ENCODE results near the gene NPHS2.

Gene NPHS2

GRCh38 chr1:179583771-179584320 is 8.1 kb upstream of the NPHS2 start:
- no peak overlapping the region for H4K91ac ChIP-seq (ENCODE audit: low read length)
- no peak overlapping the region for H2BK15ac ChIP-seq (ENCODE audit: low read depth, poor library complexity, severe bottlenecking)
- H4K8ac ChIP-seq (ENCODE audit: low read length): no peak overlapping the region
- no peak for DNase-seq
- no peak overlapping the region for H3K23ac ChIP-seq (ENCODE audit: low read length in 2 of 2)
- H3K9ac ChIP-seq (ENCODE audit: low read length): no peak overlapping the region
- no peak overlapping the region for H3K14ac ChIP-seq (ENCODE audit: low read length in 2 of 2)
- H3K4me3 ChIP-seq (ENCODE audit: insufficient read depth in 1 of 2, low read depth in 1 of 2, low read length in 2 of 2): no peak overlapping the region
- H3K27me3 ChIP-seq (ENCODE audit: control insufficient read depth in 1 of 2, insufficient read depth in 1 of 2, low read length in 2 of 2): peaks cover 32 to 51% of the 10 kb centered on the region in 2 experiments
- no peak overlapping the region for H2AK5ac ChIP-seq (ENCODE audit: low read length, severe bottlenecking)
- H3K9me3 ChIP-seq (ENCODE audit: control insufficient read depth, low read length): no peaks in the 10 kb centered on the region
- H2BK120ac ChIP-seq (ENCODE audit: low read depth, low read length): no peak overlapping the region
- no peak overlapping the region for H2BK12ac ChIP-seq (ENCODE audit: low read length in 2 of 2)
- H3K18ac ChIP-seq (ENCODE audit: low read depth in 1 of 2, low read length in 2 of 2): no peak overlapping the region
- H2AFZ ChIP-seq (ENCODE audit: low read depth, low read length): no peak overlapping the region
- H3K4ac ChIP-seq (ENCODE audit: low read depth in 1 of 2, low read length in 2 of 2): no peak overlapping the region
- 47% methylated on average over 2 of the region's 5 CpGs for WGBS
- no peak overlapping the region for H3K4me2 ChIP-seq (ENCODE audit: low read length, poor library complexity, severe bottlenecking)
- H2BK5ac ChIP-seq (ENCODE audit: low read depth, low read length, poor library complexity, severe bottlenecking): no peak overlapping the region
- no peak overlapping the region for H3K27ac ChIP-seq (ENCODE audit: low read length, poor library complexity, severe bottlenecking)
- H3K36me3 ChIP-seq (ENCODE audit: control insufficient read depth in 1 of 2, insufficient read depth in 2 of 2, low read depth in 1 of 2, low read length in 2 of 2): no peaks in the 10 kb centered on the region
- H3K79me1 ChIP-seq (replicated peaks; ENCODE audit: low read length, poor library complexity, severe bottlenecking): no peaks in the 10 kb centered on the region
- H3K4me1 ChIP-seq (ENCODE audit: control insufficient read depth, insufficient read depth, low read depth, low read length): peaks cover 6% of the 10 kb centered on the region

GRCh38 chr1:179576509-179576908 is 761 bp upstream of the NPHS2 start:
- H3K36me3 ChIP-seq (ENCODE audit: control insufficient read depth in 1 of 2, insufficient read depth in 2 of 2, low read depth in 1 of 2, low read length in 2 of 2): no peaks in the 10 kb centered on the region
- H3K9ac ChIP-seq (ENCODE audit: low read length): no peak overlapping the region
- no peak overlapping the region for H3K18ac ChIP-seq (ENCODE audit: low read depth in 1 of 2, low read length in 2 of 2)
- H3K23ac ChIP-seq (ENCODE audit: low read length in 2 of 2): no peak overlapping the region
- DNase-seq: no peak
- H3K27me3 ChIP-seq (ENCODE audit: control insufficient read depth in 1 of 2, insufficient read depth in 1 of 2, low read length in 2 of 2): peaks cover 43 to 60% of the 10 kb centered on the region in 2 experiments
- H2AK5ac ChIP-seq (ENCODE audit: low read length, severe bottlenecking): no peak overlapping the region
- no peak overlapping the region for H3K4ac ChIP-seq (ENCODE audit: low read depth in 1 of 2, low read length in 2 of 2)
- no peak overlapping the region for H2BK12ac ChIP-seq (ENCODE audit: low read length in 2 of 2)
- H3K4me1 ChIP-seq (ENCODE audit: control insufficient read depth, insufficient read depth, low read depth, low read length): peaks cover 7% of the 10 kb centered on the region
- no peaks in the 10 kb centered on the region for H3K9me3 ChIP-seq (ENCODE audit: control insufficient read depth, low read length)
- H2BK120ac ChIP-seq (ENCODE audit: low read depth, low read length): no peak overlapping the region
- 49% methylated on average over 3 of the region's 5 CpGs for WGBS
- H2BK15ac ChIP-seq (ENCODE audit: low read depth, poor library complexity, severe bottlenecking): no peak overlapping the region
- H4K91ac ChIP-seq (ENCODE audit: low read length): no peak overlapping the region
- H4K8ac ChIP-seq (ENCODE audit: low read length): no peak overlapping the region
- no peak overlapping the region for H2BK5ac ChIP-seq (ENCODE audit: low read depth, low read length, poor library complexity, severe bottlenecking)
- H3K79me1 ChIP-seq (replicated peaks; ENCODE audit: low read length, poor library complexity, severe bottlenecking): no peaks in the 10 kb centered on the region
- no peak overlapping the region for H3K4me3 ChIP-seq (ENCODE audit: insufficient read depth in 1 of 2, low read depth in 1 of 2, low read length in 2 of 2)
- no peak overlapping the region for H3K27ac ChIP-seq (ENCODE audit: low read length, poor library complexity, severe bottlenecking)
- no peak overlapping the region for H2AFZ ChIP-seq (ENCODE audit: low read depth, low read length)
- no peak overlapping the region for H3K4me2 ChIP-seq (ENCODE audit: low read length, poor library complexity, severe bottlenecking)
- H3K14ac ChIP-seq (ENCODE audit: low read length in 2 of 2): no peak overlapping the region

GRCh38 chr1:179558078-179558477 is 17.7 kb downstream of the NPHS2 start:
- Histone ChIP-seq H3K9me3 (ENCODE audit: control insufficient read depth, low read length) (no peaks in the 10 kb centered on the region), H2BK120ac (ENCODE audit: low read depth, low read length) (no peak overlapping the region), H3K36me3 (ENCODE audit: control insufficient read depth in 1 of 2, insufficient read depth in 2 of 2, low read depth in 1 of 2, low read length in 2 of 2) (no peaks in the 10 kb centered on the region), H3K23ac (ENCODE audit: low read length in 2 of 2) (no peak overlapping the region), H3K14ac (ENCODE audit: low read length in 2 of 2) (no peak overlapping the region), H3K4me1 (ENCODE audit: control insufficient read depth, insufficient read depth, low read depth, low read length) (no peaks in the 10 kb centered on the region), H3K4me2 (ENCODE audit: low read length, poor library complexity, severe bottlenecking) (no peak overlapping the region), H2AK5ac (ENCODE audit: low read length, severe bottlenecking) (no peak overlapping the region), H3K9ac (ENCODE audit: low read length) (no peak overlapping the region), H3K4me3 (ENCODE audit: insufficient read depth in 1 of 2, low read depth in 1 of 2, low read length in 2 of 2) (no peak overlapping the region), H4K91ac (ENCODE audit: low read length) (no peak overlapping the region), H3K18ac (ENCODE audit: low read depth in 1 of 2, low read length in 2 of 2) (no peak overlapping the region), H2BK12ac (ENCODE audit: low read length in 2 of 2) (no peak overlapping the region), H3K4ac (ENCODE audit: low read depth in 1 of 2, low read length in 2 of 2) (no peak overlapping the region), H3K27ac (ENCODE audit: low read length, poor library complexity, severe bottlenecking) (no peak overlapping the region), H3K79me1 (replicated peaks; ENCODE audit: low read length, poor library complexity, severe bottlenecking) (no peaks in the 10 kb centered on the region), H2AFZ (ENCODE audit: low read depth, low read length) (no peak overlapping the region), H3K27me3 (ENCODE audit: control insufficient read depth in 1 of 2, insufficient read depth in 1 of 2, low read length in 2 of 2) (peaks cover 0 to 5% of the 10 kb centered on the region in 2 experiments), H4K8ac (ENCODE audit: low read length) (no peak overlapping the region), H2BK15ac (ENCODE audit: low read depth, poor library complexity, severe bottlenecking) (no peak overlapping the region), H2BK5ac (ENCODE audit: low read depth, low read length, poor library complexity, severe bottlenecking) (no peak overlapping the region)
- DNase-seq: no peak
- WGBS: no CpG with 5 or more reads among the region's 1 CpG

DNA sequence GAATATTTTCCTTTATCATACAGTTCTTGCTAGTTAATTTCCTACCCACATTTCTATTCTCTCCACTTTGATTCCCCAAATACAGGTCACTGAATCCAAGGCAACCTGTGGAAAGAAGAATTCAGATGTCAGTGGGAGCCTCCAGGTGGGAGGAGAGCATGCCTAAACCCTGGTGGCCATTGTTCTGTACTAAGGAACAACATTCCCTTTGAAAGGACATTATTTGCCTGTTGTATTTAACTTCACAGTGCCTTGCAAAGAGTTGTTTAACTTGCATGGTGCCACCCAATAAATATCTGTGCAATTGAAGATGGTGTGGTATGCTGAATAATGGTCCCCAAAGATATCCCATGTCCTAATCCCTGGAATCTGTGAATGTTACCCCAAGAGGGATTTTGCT is 21.3 kb downstream of the NPHS2 start:
- Histone ChIP-seq H2AK5ac (ENCODE audit: low read length, severe bottlenecking) (no peak overlapping the region), H3K4ac (ENCODE audit: low read depth in 1 of 2, low read length in 2 of 2) (no peak overlapping the region), H3K9ac (ENCODE audit: low read length) (no peak overlapping the region), H3K4me1 (ENCODE audit: control insufficient read depth, insufficient read depth, low read depth, low read length) (no peaks in the 10 kb centered on the region), H3K27ac (ENCODE audit: low read length, poor library complexity, severe bottlenecking) (no peak overlapping the region), H3K23ac (ENCODE audit: low read length in 2 of 2) (no peak overlapping the region), H2BK12ac (ENCODE audit: low read length in 2 of 2) (no peak overlapping the region), H2BK120ac (ENCODE audit: low read depth, low read length) (no peak overlapping the region), H3K79me1 (replicated peaks; ENCODE audit: low read length, poor library complexity, severe bottlenecking) (no peaks in the 10 kb centered on the region), H3K36me3 (ENCODE audit: control insufficient read depth in 1 of 2, insufficient read depth in 2 of 2, low read depth in 1 of 2, low read length in 2 of 2) (no peaks in the 10 kb centered on the region), H4K91ac (ENCODE audit: low read length) (no peak overlapping the region), H3K4me3 (ENCODE audit: insufficient read depth in 1 of 2, low read depth in 1 of 2, low read length in 2 of 2) (no peak overlapping the region), H2BK5ac (ENCODE audit: low read depth, low read length, poor library complexity, severe bottlenecking) (no peak overlapping the region), H3K18ac (ENCODE audit: low read depth in 1 of 2, low read length in 2 of 2) (no peak overlapping the region), H3K27me3 (ENCODE audit: control insufficient read depth in 1 of 2, insufficient read depth in 1 of 2, low read length in 2 of 2) (peaks cover 0 to 5% of the 10 kb centered on the region in 2 experiments), H2AFZ (ENCODE audit: low read depth, low read length) (no peak overlapping the region), H3K4me2 (ENCODE audit: low read length, poor library complexity, severe bottlenecking) (no peak overlapping the region), H3K14ac (ENCODE audit: low read length in 2 of 2) (no peak overlapping the region), H2BK15ac (ENCODE audit: low read depth, poor library complexity, severe bottlenecking) (no peak overlapping the region), H4K8ac (ENCODE audit: low read length) (no peak overlapping the region), H3K9me3 (ENCODE audit: control insufficient read depth, low read length) (no peaks in the 10 kb centered on the region)
- no peak for DNase-seq

Measured in mesenchymal stem cell (in vitro differentiated cells and primary cell).